Smooth muscle cell of bladder (primary cell): ENCODE measurements around the gene C20orf144. TPM values are rescaled to one million over a fixed set of nuclear protein-coding genes. Genes with fewer than 3 reads are reported as not detected.

Source experiments
- total RNA-seq: library from RNA; depleted of rRNA; stranded (reverse); fragments of >200 nt; gene quantifications from 2 replicates; pipeline ENCODE4 v1.2.3, GENCODE V29; 2014

C20orf144 gene
- total RNA-seq, result 0.09 and 0.14 TPM in 2 replicates

GRCh38 chr20:33662172-33662571, at the start of gene C20orf144:
Gene C20orf144 (plus strand): TSS chr20:33662327. CDS start chr20:33662346, 19 bp downstream.

DNA sequence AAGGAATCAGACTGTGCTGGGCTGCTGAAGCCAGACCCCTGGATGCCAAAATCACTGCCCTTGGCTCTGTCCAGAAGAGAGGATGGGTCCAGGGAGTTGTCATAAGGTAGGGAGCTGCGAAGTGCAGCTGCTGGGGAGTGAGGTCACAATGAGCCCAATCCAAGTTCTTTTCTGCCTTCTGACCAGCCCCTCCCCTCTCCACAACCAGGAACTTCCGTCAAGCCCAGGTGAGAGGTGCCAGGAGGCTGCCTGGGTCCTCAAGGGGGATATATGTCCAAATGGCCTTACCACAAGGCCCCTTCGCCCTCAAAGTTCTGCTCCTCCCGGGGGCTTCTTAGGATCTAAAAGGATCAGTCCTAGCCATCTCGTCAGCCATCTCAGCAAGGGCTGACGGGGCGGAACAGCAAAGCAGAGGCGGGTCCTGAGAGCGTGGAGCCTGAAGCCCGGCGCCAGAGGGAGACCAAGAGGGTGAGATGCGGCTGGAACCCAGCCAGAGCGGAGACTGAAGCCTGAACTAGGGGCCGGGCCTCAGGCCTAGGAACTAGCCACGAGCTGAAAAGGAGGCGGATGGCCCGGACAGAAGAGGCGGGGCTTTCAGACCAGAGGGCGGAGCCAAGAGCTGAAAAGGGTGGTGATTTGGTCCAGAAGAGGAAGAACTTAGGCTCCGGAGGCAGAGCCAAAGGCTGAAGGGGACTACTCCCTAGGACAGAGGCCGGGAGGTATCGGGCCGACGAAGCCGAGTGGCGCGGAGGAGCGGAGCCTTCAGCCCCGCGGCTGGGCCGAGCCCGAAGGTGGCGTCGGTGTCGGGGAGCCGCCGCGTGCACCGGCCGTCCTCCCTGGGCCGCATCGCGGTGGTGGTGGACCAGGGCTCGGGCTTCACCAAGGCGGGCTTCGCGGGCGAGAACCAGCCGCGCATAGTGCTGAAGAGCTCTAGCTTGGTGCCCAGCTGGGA, 4.4 kb downstream of the C20orf144 start, which contains the start of gene ACTL10:
TSS of gene ACTL10 (plus strand) at position 651 of the 952 bp plus-strand sequence. CDS start 555 bp downstream, outside the sequence.

DNA sequence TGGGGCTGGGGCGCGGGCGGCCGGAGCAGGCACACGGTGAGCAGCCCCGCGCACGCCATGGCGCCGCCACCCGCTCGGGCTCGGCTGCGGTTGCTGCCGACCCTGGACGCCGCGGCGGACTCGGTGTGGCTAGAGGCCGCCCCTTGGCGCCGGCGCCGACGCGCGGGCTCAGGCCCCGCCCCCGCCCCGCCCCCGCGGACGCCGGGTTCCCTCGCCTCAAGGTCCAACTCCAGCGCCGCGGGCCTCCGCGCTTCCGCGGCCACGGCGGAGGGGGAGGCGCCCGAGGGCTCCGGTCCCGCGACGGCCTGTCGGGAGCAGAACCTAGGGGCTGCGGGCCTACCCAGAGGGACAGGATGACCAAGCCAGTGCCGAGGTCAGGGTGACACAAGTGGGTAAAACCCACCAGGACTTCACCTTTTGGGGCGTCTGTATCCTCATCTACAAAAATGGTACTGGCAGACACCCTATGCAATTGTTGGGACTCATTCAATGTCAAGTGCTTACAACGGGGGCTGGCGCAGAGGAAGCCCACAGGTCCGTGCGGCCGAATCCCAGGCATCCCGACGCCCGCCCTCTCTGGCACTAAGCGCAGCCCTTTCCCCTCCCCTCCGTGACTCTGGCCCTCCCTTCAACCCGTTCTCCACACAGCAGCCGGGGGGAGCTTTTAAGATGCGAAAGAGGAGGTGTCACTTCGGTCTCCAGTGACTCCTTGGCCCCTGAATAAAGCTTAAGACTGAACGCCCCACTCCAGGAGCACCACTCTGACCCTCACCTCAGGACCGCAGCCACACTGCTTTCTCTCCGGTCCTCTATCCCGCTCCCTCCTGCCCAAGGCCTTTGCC, 12.4 kb downstream of the C20orf144 start, which contains the start of gene NECAB3:
TSS of gene NECAB3 (minus strand) at position 135 of the 842 bp plus-strand sequence. CDS start at position 59, 76 bp downstream.

DNA sequence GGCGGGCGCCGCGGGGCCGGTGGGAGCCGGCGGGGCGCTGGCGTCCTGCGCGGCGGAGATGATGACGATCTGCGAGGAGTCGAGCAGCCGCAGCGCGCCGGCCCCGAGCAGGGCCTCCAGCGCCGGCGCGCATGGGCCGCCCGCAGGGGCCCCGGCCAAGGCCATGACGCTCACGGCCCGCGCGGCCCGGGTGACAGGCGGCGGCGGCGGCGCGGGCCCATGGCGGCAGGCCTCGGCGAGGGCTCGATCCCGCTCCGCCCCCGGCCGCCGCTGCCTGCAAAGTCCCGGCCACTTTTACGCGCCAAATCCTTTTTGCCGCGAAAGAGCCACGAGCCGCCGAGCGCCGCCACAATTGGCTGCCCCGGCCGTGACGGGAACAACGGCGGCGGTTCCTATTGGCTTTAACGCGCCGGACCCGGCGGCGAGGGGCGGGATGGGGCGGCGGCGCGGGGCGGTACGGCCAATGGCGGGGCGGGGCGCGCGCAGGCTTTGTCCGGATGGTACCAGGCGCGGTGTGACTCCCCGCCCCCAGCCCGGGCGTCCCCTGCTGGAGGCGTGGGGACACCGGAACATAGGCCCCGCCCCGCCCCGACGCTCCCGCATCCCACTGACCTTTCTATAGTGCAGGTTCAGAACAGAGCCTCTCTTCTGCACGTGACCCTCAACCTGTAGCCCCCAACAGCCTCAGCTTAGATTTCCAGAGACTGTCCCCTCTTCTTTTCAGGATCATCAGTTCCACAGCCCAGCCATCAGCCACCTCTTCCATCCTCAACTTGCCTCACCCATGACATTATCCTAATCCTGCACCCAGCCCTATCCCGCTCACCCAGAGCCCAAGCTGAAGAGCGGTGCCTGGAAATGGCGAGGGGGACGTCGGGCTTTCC, 24.2 kb downstream of the C20orf144 start, which contains the start of gene E2F1:
TSS of gene E2F1 (minus strand) at position 286 of the 884 bp plus-strand sequence. CDS start at position 165, 121 bp downstream.

Other genes starting within 250 kb of the C20orf144 start
- 24.6 and 24.9 TPM in 2 replicates for gene SNTA1, start 218.6 kb upstream of the C20orf144 start, total RNA-seq
- 3.7 and 5.0 TPM in 2 replicates for gene CBFA2T2, start 172.2 kb upstream of the C20orf144 start, total RNA-seq
- 1.3 and 1.9 TPM in 2 replicates for gene ACTL10, start 4.6 kb downstream of the C20orf144 start, total RNA-seq
- gene NECAB3, start 12.1 kb downstream of the C20orf144 start, total RNA-seq, result 24.0 and 33.2 TPM in 2 replicates
- 1.00 and 1.5 TPM in 2 replicates for gene E2F1, start 24.1 kb downstream of the C20orf144 start, total RNA-seq
- 5.4 and 5.7 TPM in 2 replicates for gene PXMP4, start 58.0 kb downstream of the C20orf144 start, total RNA-seq
- 0.85 and 1.1 TPM in 2 replicates for gene ZNF341, start 69.7 kb downstream of the C20orf144 start, total RNA-seq
- 28.4 and 51.2 TPM in 2 replicates for gene CHMP4B, start 149.0 kb downstream of the C20orf144 start, total RNA-seq